Measurements from ENCODE around the gene STYX.

DNA sequence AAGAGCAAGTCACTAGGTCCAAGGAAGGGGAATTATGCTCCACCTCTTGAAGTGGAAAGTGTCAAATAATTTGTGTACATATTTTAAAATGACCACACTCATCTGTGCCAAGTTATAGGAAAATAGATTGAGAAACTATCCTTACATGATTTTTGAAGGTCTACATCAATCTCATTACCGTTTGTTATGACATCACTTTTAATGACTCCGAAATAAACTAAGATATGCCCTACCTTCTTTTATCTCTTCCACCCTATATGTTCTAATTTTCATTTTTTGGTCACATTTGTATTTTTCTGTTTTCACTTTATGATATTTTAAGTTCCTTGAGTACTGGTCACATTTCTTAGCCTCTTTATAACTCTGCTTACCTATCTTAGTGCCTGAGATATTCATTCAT, 26.3 kb upstream of the STYX start:
- TF ChIP-seq EZH2 (IDR thresholded peaks at IDR 0.05; ENCODE audit: borderline replicate concordance, insufficient read depth, low read length, poor library complexity, severe bottlenecking): no peak
- no peak for TF ChIP-seq EP300 (conservative IDR thresholded peaks at IDR 0.05; ENCODE audit: poor library complexity, severe bottlenecking)
- TF ChIP-seq, protein P1, sequence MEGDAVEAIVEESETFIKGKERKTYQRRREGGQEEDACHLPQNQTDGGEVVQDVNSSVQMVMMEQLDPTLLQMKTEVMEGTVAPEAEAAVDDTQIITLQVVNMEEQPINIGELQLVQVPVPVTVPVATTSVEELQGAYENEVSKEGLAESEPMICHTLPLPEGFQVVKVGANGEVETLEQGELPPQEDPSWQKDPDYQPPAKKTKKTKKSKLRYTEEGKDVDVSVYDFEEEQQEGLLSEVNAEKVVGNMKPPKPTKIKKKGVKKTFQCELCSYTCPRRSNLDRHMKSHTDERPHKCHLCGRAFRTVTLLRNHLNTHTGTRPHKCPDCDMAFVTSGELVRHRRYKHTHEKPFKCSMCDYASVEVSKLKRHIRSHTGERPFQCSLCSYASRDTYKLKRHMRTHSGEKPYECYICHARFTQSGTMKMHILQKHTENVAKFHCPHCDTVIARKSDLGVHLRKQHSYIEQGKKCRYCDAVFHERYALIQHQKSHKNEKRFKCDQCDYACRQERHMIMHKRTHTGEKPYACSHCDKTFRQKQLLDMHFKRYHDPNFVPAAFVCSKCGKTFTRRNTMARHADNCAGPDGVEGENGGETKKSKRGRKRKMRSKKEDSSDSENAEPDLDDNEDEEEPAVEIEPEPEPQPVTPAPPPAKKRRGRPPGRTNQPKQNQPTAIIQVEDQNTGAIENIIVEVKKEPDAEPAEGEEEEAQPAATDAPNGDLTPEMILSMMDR (IDR thresholded peaks at IDR 0.05; ENCODE audit: poor library complexity, severe bottlenecking): no peak
- TF ChIP-seq POLR2AphosphoS5 (IDR thresholded peaks at IDR 0.05): no peak
- TF ChIP-seq, protein P2, sequence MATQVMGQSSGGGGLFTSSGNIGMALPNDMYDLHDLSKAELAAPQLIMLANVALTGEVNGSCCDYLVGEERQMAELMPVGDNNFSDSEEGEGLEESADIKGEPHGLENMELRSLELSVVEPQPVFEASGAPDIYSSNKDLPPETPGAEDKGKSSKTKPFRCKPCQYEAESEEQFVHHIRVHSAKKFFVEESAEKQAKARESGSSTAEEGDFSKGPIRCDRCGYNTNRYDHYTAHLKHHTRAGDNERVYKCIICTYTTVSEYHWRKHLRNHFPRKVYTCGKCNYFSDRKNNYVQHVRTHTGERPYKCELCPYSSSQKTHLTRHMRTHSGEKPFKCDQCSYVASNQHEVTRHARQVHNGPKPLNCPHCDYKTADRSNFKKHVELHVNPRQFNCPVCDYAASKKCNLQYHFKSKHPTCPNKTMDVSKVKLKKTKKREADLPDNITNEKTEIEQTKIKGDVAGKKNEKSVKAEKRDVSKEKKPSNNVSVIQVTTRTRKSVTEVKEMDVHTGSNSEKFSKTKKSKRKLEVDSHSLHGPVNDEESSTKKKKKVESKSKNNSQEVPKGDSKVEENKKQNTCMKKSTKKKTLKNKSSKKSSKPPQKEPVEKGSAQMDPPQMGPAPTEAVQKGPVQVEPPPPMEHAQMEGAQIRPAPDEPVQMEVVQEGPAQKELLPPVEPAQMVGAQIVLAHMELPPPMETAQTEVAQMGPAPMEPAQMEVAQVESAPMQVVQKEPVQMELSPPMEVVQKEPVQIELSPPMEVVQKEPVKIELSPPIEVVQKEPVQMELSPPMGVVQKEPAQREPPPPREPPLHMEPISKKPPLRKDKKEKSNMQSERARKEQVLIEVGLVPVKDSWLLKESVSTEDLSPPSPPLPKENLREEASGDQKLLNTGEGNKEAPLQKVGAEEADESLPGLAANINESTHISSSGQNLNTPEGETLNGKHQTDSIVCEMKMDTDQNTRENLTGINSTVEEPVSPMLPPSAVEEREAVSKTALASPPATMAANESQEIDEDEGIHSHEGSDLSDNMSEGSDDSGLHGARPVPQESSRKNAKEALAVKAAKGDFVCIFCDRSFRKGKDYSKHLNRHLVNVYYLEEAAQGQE (IDR thresholded peaks at IDR 0.05; ENCODE audit: borderline replicate concordance): no peak

Measured in neural cell (in vitro differentiated cells).